Activated CD4-positive, alpha-beta T cell treated with anti-CD3 and anti-CD28 coated beads, Interleukin-2, amount 50 U/mL, for 1 hour (primary cell): Measurements from ENCODE around the gene EPG5.
"Not testable (repeated sequence)": the region's sequence is repeated elsewhere in the genome, so short reads cannot be mapped to it uniquely, and the experiment has no call there.

Experiments
- DNase-seq: peaks from one replicate; pipeline ENCODE4 v3.0.0-alpha.2; 2020

The EPG5 gene

DNA sequence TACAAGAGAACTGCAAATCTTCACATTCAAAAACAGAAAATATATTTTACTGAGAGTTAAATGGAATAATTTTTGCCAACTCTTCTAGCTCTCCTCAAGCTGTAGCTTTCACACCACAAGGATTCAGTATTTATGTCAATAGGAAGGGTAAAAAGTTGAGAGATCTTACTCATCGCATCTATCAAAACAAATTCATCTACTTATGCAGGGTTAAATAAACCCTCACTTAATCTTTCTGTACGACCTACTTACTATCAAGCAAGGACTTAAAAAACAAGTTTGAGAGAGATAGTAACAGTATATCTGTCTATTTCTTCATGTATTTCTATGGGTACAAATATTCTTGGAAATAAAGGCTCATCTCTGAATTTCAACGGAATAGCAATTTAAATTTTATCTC lies 106.2 kb downstream of the EPG5 start:
- DNase-seq = no peak

DNA sequence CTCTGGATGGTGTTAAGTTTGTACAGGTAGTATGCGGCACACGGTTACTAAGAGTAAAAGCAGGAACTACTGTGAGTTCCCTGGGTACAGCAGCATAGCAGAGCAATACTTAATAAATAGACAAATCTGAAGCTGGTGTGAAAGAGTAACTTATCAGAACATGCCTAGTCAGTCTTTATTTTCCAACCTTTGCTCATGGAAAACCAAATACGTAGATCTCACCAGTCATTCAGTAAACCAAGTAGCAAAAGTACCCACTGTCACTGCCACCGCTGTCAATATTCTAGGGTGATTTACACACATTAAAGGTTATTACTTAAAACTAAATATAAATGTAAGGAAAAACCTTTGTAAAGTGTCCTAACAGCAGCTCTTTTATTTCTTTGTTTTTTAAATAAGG lies 106.6 kb downstream of the EPG5 start:
- no peak for DNase-seq

DNA sequence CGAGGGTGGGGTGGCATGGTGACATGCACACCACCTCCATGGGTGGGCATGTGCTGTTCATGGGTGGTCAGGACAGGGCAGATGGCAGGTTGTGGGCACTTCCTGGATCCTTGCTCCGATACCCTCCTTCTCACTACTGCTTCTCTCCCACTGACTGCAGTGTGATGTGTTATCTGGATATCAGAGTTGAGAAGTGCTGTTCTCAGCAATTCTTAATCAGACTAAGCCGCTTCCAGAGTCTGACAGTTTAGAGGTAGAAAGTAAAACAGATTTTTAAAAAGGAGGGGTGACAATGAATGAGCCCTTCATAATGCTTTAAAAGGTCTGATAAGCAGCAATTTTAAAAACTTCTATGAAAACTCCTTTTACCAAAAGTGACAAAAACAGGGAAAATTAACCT lies 107.8 kb downstream of the EPG5 start:
- no peak for DNase-seq

DNA sequence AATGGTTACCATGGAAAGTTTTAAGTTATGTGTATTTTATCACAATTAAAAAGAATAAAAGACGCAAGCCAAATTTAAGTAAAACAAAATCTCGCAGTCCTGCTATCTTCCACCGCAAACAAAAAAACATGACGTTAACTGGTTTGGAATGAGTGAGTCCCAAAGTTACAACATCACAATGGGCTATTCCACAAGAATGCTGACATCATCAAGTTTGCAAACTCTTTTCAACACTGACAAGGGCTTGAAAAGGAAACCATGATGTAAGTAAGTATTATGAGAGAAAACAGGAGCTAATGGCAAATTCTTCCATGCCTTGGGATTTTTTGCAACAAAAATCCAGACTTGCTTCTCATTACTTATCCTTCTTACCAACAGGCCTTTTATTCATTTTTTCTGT lies 110.6 kb downstream of the EPG5 start:
- DNase-seq = no peak

DNA sequence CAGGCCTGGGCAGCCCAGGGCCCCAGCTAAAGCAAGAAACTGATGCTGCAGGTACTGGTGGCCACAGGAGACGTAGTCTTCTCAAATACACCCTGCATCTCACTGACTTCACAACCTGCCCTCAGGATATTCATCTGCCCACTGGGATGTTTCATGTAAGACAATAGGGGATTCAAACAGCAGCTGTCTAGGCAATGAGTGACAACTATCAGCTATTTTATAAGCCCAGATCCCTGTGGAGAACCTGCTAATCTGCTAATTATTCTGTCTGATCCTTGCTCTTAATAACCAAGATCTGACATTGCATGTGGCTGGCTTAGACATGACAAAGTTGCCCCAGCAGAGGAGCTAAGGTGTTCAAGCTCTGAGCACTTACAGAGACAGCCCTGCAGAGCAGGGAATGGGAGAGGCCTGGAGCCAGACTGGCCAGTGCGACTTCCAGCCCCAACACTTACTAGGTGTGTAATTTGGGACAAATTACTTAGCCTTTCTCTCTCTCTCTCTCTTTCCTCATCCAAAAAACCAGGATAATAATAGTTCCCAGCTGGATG lies 113.0 kb downstream of the EPG5 start:
- no peak for DNase-seq

DNA sequence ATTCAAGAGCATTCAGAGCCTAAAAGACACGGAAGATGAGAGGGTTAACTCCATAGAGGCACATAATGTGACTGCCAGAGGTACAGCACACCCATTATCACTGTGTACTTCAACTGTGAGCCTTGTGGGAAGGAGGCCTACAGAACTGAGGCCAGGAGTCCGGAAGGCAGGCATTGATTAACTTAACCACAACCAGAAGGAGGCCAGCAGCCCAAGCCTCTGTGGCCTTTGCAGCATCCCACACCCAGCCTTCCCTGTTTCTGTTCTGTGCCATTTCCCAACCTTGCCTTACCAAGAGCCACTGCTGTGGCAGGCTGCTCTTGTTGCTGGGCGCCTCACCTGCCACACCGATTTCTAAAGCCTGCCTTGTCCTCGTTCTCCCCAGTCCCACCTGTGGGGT lies 114.5 kb downstream of the EPG5 start:
- no peak for DNase-seq

DNA sequence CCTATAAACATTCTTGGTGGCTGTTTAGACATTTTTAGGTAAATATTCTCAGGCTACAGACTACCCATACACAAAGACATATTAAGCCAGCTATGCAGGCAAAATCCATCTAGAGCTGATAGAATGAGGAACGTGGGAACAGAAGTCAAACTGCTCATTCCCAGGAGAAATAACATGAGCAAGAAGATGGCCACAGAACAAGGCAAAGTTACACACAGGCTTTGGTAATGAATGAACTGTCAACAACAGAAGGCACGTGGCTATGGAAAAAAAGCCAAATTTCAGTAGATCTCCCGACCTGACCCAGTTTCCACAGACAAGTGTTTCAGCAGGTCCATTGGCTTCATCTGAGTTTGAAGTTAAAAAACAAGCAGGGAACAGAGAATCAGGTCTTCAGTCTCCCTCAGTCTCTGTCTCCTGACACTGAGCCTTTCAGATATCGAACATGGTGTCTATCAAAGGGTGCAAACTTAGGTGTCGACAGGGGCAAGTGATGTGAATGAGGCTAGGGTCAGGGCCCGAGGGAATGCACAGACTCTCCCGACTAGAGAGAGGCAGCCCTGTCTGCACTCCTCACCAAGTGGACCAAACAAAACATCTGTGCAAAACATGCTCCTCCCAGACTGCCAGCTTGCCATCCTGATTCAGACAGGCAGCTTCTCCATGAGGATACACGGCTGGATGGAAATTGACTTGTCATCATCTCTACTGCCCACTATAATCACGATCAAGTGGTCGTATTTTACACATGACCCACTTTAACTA lies 115.8 kb downstream of the EPG5 start:
- no peak for DNase-seq

DNA sequence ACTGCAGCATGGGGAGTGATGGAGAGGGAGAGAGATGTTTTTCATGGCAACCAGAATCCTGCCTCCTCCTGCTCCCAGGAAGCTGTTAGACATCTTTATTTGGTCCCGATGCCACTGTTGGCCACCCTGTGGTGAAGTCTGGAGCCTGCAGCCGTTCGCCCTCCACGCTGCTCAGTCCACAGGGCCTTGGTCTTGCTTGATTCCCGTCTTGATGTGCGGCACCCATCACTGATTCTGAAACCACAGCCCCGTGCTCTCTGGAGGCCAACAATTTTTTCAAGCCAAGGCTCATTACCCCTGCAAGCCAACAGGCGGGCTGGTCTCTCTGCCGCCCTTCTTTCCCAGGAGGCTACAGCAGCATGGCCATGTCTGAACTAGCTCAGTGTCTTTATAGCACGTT lies 117.1 kb downstream of the EPG5 start:
- DNase-seq = no peak

DNA sequence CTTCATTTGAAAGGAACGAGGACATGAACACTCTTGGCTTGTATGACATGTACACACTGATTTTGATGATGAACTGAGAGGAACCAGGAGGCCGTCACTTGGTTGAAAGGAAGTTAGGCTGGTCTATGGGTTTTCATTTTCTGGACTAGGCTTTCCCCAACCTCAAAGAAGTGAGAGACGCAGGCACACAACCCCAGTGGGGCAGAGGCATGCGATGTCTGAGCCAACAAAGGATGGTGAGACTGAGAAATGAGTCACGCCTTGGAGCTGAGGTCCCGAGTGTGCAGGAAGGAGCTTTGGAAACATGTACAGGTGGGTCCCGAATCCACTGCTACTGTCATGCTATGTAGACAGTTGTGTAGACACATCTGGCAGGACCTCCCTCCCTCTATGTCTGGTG lies 117.6 kb downstream of the EPG5 start:
- no peak for DNase-seq

DNA sequence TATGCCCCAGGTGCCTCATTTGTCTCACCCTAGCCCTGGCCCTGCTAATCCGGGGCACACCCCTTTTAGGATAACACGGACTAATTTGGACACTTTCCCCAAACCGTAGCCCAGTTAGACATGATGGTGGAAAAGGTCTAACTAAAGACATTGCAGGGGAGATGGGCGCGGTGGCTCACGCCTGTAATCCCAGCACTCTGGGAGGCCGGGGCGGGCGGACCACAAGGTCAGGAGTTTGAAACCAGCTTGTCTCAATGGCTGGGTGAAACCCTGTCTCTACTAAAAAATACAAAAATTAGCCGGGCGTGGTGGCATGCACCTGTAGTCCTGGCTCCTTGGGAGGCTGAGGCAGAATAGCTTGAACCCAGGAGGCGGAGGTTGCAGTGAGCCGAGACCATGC lies 118.5 kb downstream of the EPG5 start:
- DNase-seq = not testable (repeated sequence)

DNA sequence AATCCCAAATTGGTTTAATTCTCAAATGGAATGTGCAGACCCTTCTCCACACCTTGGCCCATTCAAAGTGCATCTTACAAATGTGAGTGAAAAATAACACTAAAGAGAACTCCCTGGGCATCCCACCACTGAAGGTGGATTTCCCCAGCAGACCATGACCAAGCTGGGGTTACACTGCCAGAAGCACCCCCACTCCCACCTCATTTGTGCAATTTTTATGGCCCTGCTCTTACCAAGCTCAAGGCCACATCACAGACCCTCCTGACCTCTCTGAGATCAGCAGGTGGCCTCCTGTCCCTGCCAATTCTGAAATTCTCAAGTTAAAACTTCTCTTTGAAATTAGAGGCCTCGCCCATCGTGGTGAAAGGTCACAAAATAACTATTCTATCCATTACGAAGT lies 120.0 kb downstream of the EPG5 start:
- DNase-seq = no peak

DNA sequence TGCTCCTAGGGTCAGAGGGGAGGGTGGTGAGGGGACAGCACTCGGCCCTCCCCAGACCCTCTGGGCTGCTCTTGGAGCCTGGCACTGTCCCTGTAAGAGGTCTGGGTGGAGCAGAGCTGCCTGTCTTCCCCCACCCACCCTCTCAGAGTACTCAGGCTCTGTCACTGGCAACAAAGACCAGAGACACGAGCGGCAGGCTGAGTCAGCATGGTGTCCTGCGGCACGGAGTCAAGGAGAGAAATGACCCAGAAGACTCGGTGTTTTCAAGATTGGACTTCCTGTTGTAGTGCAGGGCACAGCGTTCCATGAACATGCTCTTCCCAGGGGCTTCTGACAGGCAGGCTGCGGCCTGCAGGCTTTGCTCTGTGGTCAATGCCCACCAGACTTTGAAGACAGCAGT lies 121.7 kb downstream of the EPG5 start:
- DNase-seq = no peak

DNA sequence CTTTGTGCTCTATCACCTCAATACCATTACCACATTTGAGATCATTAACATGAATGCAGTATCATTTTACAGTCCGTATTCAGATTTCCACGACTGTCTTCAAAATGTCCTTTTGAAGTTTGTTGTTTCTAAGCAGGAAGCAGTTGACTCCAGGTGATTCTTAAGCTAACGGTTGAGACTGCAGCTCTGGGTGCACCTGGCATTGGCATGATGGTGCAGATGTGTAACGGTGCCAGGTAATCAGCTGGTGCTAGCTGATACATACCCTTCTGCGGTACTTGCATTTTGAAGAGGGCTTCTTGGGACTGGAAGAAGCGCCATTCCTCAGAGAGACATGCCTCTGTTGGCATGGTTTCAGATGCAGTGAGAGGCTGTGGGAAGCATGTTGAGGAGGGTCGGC lies 122.2 kb downstream of the EPG5 start:
- DNase-seq = no peak

DNA sequence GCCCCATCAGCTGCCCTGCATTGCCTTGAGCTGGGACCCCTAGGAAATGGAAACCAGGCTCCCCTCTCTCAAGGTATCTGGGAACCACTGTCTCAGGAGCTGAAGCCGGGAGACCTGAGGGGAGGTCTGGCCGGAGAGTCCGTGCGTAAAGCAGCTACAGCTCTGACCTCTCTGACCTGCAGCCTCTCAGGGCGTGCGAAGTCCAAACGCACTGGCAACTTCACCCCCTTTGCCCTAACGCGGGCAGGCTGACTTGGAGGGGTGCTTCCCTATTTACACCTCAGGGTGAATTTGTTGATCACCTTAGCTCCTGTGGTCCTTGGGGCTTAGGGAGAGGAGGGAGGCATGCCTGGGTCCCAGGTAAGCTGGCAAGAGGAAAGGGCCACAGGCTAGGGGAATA lies 124.1 kb downstream of the EPG5 start:
- DNase-seq = no peak

DNA sequence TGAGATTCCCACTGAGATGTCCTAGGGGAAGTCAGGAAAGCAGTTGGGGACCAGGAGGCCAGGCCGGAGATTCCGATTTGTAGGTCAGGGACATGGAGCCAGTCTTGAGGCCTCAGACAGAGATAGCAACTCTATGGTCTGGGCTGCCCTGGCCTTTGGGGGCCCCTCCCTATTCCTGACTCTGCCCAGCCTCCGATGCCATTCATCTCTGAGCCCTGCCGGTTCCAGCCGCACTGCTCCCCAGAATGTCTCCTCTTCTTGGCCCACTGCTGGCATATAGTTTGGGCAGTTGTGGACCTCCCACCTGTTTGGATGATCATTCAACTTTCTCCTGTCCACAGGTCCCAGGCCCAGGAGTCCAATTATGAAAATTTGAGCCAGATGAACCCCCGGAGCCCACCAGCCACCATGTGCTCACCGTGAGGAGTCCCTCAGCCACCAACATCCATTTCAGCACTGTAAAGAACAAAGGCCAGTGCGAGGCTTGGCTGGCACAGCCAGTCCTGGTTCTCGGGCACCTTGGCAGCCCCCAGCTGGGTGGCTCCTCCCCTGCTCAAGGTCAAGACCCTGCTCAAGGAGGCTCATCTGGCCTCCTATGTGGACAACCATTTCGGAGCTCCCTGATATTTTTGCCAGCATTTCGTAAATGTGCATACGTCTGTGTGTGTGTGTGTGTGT lies 125.2 kb downstream of the EPG5 start:
- no peak for DNase-seq

DNA sequence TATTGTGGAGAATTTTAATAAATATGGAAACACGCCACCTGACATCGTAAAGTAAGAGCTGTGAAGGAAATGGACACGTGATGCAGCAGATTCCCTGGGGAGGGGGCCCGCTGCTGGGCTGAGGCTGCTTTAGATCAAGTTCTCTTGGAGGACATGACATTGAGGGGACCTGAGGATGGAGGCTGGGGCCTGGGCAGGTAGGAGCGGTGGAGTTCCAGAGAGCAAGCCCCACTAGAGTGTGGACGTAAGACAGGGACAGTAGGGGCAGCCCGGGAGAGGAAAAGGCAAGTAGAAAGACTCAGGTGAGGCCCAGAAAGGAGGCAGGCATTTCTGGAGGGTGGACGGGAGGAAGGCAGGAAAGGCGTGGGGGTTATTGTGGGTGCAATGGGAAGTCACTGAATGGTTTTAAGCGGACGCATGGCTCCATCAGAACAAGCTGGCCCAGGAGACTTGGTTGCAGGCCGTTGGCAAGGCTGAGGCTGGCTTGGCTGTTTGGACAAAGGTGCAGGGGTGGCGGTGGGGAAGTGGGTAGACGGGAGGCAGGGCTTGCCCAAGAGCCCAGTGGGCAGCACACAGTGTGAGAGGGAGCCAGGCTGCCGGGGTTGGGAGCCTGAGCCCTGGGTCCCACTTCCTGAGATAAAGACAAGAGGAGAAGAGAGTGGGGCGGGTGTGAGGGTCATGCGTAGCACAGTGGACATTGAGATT lies 125.9 kb downstream of the EPG5 start:
- DNase-seq = no peak

DNA sequence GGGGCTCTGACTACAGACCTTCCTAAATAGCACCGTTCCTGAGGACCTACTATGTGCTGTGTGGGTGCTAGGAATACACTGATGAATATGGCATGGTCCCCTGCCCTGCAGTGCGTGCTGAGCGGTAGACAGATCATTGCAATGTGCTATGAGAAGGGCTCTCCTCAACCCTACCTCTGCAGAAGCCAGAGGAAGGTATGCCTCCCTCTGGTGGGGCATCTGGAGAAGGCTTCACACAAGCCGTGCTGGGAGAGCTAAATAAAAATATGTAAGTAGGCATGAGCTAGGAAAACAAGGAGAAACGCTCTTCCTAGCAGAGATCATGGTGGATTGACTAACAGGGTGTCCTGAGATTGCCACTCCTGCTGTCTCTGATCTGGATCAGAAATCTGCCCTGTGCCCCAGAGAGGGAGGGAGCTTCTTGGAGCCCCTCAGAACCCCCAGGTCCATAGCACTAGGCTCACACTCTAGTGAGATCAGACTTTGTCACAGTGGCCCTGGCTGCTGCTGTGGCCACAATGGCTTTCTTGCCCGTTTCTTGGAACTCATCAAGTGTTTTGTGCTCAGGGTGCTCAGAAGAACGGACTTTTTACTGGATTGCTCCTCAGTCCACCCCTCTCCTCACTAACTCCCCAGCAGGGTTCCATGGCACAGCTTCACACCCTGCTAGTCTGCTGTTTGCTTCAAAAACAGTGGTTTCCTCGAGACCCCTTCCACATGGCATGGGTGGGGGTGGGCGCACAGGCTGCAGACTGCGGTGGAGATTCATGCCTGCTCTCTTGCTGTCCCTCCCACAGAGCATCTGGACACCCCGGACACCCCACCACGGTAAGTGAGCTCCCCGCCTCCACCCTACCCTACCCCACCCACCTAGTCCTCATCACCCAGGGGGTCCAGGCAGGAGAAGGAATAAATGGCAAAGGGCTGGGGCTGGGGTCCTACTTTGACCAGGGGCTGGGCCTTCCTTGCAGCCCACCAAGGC lies 127.4 kb downstream of the EPG5 start:
- peak; percentile 13 for DNase-seq

DNA sequence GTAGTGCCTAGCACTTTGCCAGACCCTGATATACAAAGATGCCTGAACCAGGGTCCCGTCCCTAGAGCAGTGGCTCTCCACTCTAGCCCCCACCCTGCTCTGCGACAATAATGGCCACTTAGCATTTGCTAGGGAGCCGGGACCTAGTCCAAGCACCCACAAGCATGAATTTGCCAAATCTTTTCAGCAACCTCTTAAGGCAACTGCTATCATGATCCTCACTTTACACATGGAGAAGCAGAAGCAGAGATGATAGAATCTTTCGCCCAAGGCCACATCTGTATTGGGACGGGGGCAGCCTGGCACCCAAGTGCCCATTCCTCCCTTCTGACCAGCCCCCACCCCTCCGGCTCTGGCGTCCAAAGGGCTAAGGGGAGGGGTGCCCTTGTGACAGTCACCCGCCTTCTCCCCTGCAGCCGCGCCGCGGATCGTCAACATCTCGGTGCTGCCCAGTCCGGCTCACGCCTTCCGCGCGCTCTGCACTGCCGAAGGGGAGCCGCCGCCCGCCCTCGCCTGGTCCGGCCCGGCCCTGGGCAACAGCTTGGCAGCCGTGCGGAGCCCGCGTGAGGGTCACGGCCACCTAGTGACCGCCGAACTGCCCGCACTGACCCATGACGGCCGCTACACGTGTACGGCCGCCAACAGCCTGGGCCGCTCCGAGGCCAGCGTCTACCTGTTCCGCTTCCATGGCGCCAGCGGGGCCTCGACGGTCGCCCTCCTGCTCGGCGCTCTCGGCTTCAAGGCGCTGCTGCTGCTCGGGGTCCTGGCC lies 128.6 kb downstream of the EPG5 start:
- DNase-seq = no peak

DNA sequence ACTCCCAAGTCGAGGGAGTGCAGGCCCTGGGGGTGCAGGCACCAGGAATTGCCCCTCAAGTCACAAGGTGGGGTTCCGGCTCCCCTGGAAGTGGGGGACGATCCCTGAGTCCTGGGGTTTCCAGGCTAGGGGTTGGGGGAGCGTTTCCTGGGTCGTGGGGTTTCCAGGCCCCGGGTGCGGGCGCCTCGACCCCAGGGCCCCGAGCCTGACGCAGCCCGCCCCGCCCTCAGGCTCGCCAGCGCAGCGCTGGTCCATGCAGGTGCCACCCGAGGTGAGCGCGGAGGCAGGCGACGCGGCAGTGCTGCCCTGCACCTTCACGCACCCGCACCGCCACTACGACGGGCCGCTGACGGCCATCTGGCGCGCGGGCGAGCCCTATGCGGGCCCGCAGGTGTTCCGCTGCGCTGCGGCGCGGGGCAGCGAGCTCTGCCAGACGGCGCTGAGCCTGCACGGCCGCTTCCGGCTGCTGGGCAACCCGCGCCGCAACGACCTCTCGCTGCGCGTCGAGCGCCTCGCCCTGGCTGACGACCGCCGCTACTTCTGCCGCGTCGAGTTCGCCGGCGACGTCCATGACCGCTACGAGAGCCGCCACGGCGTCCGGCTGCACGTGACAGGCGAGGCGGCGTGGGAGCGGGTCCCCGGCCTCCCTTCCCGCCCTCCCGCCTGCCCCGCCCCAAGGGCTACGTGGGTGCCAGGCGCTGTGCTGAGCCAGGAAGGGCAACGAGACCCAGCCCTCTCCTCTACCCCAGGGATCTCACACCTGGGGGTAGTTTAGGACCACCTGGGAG lies 129.7 kb downstream of the EPG5 start:
- peak; percentile 21 for DNase-seq

DNA sequence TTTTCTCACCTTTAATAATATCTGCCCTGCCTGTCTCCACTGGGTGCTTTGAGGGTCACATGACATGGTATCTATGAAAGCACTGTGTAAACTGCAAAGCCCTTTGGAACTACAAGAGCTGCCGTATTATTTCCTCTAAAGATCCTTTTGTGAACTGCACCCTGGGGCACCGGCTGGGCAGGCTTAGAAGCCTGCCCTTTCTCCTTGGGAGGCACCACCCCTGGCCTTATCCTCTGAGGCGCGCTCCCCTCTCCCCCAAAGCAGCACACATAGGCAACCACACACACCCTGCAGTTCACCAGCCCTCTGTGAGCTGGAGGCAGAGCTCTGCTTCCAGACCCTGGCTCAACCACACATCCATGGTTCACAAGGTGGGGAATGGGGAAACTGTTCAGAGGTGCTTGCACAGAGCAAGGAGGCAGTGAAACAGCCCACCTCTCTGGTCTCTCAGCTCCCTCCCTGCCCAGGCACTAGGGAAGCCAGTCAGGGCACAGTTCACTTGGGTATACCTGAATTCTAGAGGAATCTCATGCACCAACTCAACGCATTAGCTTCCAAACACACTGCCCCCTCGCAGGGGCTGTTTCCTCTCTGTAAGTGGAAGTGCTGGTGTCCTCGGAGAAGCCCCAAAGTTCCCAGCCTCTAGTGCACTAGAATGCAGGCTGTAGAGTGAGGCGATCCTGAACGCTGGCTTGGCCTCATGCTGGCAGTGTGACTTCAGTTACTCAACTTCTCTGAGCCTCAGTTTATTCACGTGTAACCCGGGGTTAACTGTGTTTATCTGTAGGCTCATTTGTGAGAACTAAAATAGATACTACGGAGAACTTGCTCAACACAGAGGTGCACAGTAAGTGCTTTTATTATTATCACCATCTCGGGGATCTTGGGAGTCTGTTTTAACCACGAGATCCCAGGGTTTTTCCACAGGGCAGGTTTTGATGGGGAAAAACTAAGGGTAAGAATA lies 130.6 kb downstream of the EPG5 start:
- DNase-seq = no peak
